AG04450 (cell line): ENCODE results near the gene ANKRD6. TPM values are rescaled to one million over a fixed set of nuclear protein-coding genes. Genes with fewer than 3 reads are reported as not detected.

ENCODE experiments used
- CTCF ChIA-PET: fragments of 300-600, 350-600 bp; formaldehyde crosslinking; extraction: SDS; loops from one replicate; lab custom pipeline; 2022; ENCODE audit warnings: antibody characterized with exemption, inconsistent platforms; lab: Charles Lee
- POLR2A ChIA-PET: fragments of 350-600 bp; formaldehyde crosslinking; extraction: SDS; loops from one replicate; lab custom pipeline; 2021; ENCODE audit warnings: antibody characterized with exemption, inconsistent platforms; lab: Yijun Ruan, JAX
- DNase-seq: peaks from one replicate; pipeline ENCODE4 v3.0.0-alpha.2; 2011; ENCODE audit warnings: low read depth, low spot score
- H3K27ac ChIP-seq: one replicate; pipeline ENCODE4 v1.5.1; 2012; ENCODE audit warnings: low read depth, low read length, control low read depth
- H3K27me3 ChIP-seq: one replicate; pipeline ENCODE4 v1.6.0; 2012; ENCODE audit warnings: low read length; ENCODE audit not compliant: control insufficient read depth, insufficient read depth
- H3K4me3 ChIP-seq: 2 replicates; pipeline ENCODE4 v1.5.1; 2011; ENCODE audit warnings: mild to moderate bottlenecking, low read depth, low read length, control low read depth
- H3K9me3 ChIP-seq: 2 replicates; pipeline ENCODE4 v1.5.1; 2012; ENCODE audit warnings: low read length; ENCODE audit not compliant: control insufficient read depth, insufficient read depth
- CTCF ChIP-seq: IDR thresholded peaks from 2 replicates; pipeline ENCODE4 v1.5.1; 2011; ENCODE audit warnings: low read depth, low read length, control low read depth, inconsistent platforms
- polyA plus RNA-seq: library from polyadenylated mRNA; depleted of rRNA; stranded (reverse); fragments of >200 nt; gene quantifications from 2 replicates; pipeline ENCODE4 v1.2.3, GENCODE V29; 2011

Gene ANKRD6
- polyA plus RNA-seq, 1 experiment, result 0.10 TPM

GRCh38 chr6:89590133-89590532 lies 157.2 kb downstream of the ANKRD6 start:
- Histone ChIP-seq H3K27ac (no peak overlapping the region), H3K27me3 (no peaks in the 10 kb centered on the region), H3K9me3 (no peaks in the 10 kb centered on the region), H3K4me3 (no peak overlapping the region)
- no peak for TF ChIP-seq CTCF
- no peak for DNase-seq
- CTCF ChIA-PET, result no interaction called here
- POLR2A ChIA-PET, result no interaction called here

GRCh38 chr6:89591745-89592144 lies 158.8 kb downstream of the ANKRD6 start:
- TF ChIP-seq CTCF, result no peak
- Histone ChIP-seq H3K27ac (no peak overlapping the region), H3K9me3 (no peaks in the 10 kb centered on the region), H3K4me3 (no peak overlapping the region), H3K27me3 (no peaks in the 10 kb centered on the region)
- ChIA-PET CTCF (interaction anchor here (0.5 kb wide), 1 partner anchor 12 kb away, joined by 6 read pairs; no protein-coding TSS in a partner anchor), POLR2A (no interaction called here)
- DNase-seq, result no peak

- no peak for TF ChIP-seq CTCF
- ChIA-PET POLR2A (no interaction called here), CTCF (no interaction called here)
Observed at GRCh38 chr6:89596056-89596455, 163.1 kb downstream of the ANKRD6 start.

GRCh38 chr6:89596484-89596883 lies 163.5 kb downstream of the ANKRD6 start:
- Histone ChIP-seq H3K4me3 (no peak overlapping the region), H3K27ac (no peak overlapping the region), H3K27me3 (no peaks in the 10 kb centered on the region), H3K9me3 (no peaks in the 10 kb centered on the region)
- POLR2A ChIA-PET, result no interaction called here
- TF ChIP-seq CTCF, result no peak
- CTCF ChIA-PET, result no interaction called here
- no peak for DNase-seq

More at GRCh38 chr6:89596056-89596455, 163.1 kb downstream of the ANKRD6 start:
- Histone ChIP-seq H3K27me3 (no peaks in the 10 kb centered on the region), H3K27ac (no peak overlapping the region), H3K9me3 (no peaks in the 10 kb centered on the region), H3K4me3 (no peak overlapping the region)
- DNase-seq, result no peak

- Histone ChIP-seq H3K9me3 (no peaks in the 10 kb centered on the region), H3K4me3 (no peak overlapping the region), H3K27ac (no peak overlapping the region), H3K27me3 (no peaks in the 10 kb centered on the region)
- ChIA-PET POLR2A (no interaction called here), CTCF (no interaction called here)
- no peak for DNase-seq
- TF ChIP-seq CTCF, result no peak
Observed at GRCh38 chr6:89597372-89597771, 164.4 kb downstream of the ANKRD6 start.
